SH-SY5Y (cell line): ENCODE data around the gene SMIM29.

Source experiments
- GATA2 ChIP-seq: IDR thresholded peaks from 2 replicates; pipeline ENCODE4 v1.6.1; 2011; ENCODE audit warnings: mild to moderate bottlenecking, low read depth, low read length
- GATA3 ChIP-seq: IDR thresholded peaks from 2 replicates; pipeline ENCODE4 v1.6.1; 2011; ENCODE audit warnings: low read depth, mild to moderate bottlenecking, low read length, moderate library complexity

Gene SMIM29

GRCh38 chr6:34243901-34244884, 4.6 kb downstream of the SMIM29 start:
- TF ChIP-seq GATA2 (no peak), GATA3 (no peak)

- no peak for TF ChIP-seq GATA3
- TF ChIP-seq GATA2: no peak
Observed at GRCh38 chr6:34243131-34243771, 5.6 kb downstream of the SMIM29 start.

GRCh38 chr6:34242252-34243130, 6.3 kb downstream of the SMIM29 start:
- TF ChIP-seq GATA2 (no peak), GATA3 (no peak)

GRCh38 chr6:34241351-34242215, 7.2 kb downstream of the SMIM29 start:
- TF ChIP-seq GATA3 (no peak), GATA2 (no peak)

- TF ChIP-seq GATA2 (no peak), GATA3 (no peak)
Observed at GRCh38 chr6:34240329-34241248, 8.2 kb downstream of the SMIM29 start.

GRCh38 chr6:34239893-34240292, 8.9 kb downstream of the SMIM29 start:
- TF ChIP-seq GATA2 (no peak), GATA3 (no peak)

- TF ChIP-seq GATA2 (no peak), GATA3 (no peak)
Observed at GRCh38 chr6:34239500-34239825, 9.3 kb downstream of the SMIM29 start.

- no peak for TF ChIP-seq GATA3
- TF ChIP-seq GATA2: no peak
Observed at GRCh38 chr6:34238585-34239499, 10.0 kb downstream of the SMIM29 start.

GRCh38 chr6:34237722-34238584, 10.9 kb downstream of the SMIM29 start:
- TF ChIP-seq GATA2 (no peak), GATA3 (no peak)

- TF ChIP-seq GATA3 (no peak), GATA2 (no peak)
Observed at GRCh38 chr6:34237316-34237721, 11.5 kb downstream of the SMIM29 start.
